NCI-H2029 treated with DMSO at 0.1 percent for 48 hours (cell line): ENCODE measurements around the gene LRP5.

Experiments
- DNase-seq: peaks from one replicate; lab custom pipeline; 2025; lab: John Stamatoyannopoulos, UW

The LRP5 gene

DNA sequence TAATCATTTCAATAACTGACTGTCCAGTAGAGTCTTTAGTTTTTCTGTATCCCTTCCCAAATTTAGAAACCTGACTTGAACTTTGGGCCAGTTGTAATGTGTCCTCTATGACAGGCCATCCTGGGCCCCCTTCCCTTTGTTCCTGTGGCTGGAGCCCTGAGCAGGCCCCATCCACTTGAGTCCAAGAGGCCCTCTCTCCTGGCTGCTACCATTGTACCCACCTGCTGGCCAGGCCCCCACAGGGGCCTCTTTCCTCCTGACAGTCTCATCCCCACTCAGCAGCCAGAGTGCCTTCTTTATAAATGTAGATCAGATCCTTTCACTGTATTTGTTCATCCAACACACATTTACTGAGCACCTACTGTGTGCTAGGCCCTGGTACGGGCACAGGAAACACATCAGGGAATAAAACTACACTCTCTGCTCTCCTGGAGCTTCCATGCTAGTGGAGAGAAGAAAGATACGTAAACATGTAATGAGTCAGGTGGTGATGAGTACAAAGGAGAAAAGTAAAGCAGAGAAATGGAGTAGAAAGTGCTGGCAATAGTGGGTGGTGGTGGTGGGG lies 2.7 kb upstream of the LRP5 start:
- DNase-seq, result no peak

DNA sequence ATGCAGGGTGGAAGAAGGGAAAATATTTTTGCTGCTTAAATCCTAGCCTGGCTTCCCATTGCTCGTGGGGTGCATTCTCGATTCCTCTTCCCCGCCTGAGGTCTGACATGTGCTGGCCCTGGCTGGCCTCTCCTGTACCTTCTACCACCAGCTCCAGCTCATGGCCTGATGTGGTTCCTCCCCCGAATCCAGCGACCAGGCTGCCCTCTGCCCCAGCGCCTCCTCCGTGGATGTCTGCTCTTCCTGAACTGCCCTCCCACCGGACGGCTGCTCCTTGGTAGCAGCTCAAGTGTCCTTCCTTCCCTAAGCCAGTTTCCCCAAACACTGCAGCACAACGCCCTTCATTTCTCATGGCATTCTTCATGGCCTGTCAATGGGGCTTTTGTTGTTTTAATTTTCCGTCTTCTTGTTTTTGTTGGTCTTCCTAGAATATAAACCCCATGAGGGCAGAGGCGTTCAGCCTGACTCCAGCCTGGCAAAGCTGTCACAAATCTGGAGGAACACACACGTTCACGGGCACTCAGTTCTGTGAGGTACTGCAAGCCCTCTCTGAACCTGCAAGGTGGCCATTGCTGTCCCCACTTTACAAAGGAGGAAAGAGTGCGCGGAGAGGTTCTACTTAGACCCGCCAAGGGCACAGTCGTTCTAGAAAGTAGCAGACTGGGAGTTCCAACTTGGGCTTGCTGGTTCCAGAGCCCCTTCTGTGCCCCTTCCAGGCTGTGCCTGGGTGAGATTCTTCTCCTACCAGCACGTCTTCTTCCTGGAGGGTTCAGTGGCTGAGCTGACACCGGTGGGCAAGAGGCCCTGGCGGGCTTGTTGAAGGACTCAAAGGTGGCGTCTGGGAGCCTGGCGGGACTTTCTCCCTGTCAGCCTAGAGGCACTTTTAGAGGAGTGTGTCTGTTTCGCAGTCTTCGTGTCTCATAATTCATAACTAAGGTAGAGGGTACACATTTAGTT lies 953 bp upstream of the LRP5 start:
- DNase-seq, result no peak

DNA sequence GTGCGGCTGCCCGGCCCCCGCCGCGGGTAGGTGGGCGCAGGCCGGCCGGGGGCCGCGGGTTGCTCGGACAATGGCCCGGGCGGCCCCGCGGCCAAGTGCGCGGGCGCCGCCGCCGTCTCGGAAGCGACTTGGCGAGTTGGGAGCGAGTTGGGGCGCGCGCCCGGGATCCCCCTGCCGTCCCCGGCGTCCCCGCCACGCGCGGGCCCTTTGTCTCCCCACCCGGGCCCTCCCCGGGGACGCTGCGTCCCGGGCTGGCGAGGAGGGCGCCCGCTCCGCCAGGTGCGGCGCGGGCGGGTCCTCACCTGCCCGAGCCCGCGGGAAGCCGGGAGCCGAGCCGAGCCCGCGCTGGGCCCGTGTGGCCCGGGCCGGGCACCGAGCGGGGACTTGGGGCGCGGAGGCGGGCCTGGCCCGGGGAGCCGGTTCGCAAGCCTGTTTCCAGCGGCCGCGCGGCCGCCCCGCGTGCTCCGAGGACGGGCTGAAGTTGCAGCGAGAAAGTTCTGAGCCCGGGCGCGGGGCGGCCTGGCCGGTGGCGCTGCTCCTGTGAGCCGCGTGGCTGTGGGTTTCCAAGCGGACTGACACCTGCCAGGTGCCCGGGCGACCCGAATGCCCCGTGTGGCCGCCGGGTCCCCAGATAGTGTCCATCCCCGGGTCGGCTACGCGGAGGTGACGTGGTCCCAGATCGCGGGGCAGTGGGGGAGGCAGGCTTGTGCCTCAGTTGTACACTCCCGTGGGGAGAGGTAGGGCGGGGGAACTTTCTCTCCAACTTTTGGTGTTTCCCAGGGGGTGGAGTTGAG lies 586 bp downstream of the LRP5 start:
- no peak for DNase-seq

DNA sequence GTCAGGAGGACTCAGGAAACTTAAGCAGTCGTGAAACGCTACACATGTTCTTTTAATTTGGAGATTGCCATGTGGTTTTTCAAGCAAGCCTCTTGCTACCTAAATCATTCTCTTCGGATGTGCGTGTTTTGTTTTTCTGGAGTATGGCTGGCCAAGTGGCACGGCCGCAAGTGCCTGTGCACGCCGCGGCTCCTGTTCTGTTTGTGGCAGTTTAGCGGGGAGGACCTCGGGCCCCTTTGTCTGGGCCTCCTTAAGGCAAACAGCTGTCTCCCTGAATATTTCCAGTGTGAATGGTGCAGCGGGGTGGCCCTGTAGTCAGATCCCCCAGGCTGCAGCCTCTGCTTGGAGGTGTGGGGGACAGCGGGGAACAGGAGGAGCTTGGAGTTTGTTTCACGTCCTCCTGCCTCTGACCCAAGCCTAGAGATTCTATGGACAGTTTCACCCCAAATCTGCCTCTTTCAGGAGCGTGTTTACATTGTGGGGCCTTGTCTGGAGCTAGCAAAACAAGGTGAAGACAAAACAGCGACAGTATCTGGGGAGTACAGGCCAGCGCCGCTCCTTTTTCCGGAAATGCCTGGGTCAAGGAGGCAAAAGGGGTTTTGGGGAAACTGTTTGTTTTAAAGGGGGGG lies 1.3 kb downstream of the LRP5 start:
- DNase-seq, result peak; percentile 22

DNA sequence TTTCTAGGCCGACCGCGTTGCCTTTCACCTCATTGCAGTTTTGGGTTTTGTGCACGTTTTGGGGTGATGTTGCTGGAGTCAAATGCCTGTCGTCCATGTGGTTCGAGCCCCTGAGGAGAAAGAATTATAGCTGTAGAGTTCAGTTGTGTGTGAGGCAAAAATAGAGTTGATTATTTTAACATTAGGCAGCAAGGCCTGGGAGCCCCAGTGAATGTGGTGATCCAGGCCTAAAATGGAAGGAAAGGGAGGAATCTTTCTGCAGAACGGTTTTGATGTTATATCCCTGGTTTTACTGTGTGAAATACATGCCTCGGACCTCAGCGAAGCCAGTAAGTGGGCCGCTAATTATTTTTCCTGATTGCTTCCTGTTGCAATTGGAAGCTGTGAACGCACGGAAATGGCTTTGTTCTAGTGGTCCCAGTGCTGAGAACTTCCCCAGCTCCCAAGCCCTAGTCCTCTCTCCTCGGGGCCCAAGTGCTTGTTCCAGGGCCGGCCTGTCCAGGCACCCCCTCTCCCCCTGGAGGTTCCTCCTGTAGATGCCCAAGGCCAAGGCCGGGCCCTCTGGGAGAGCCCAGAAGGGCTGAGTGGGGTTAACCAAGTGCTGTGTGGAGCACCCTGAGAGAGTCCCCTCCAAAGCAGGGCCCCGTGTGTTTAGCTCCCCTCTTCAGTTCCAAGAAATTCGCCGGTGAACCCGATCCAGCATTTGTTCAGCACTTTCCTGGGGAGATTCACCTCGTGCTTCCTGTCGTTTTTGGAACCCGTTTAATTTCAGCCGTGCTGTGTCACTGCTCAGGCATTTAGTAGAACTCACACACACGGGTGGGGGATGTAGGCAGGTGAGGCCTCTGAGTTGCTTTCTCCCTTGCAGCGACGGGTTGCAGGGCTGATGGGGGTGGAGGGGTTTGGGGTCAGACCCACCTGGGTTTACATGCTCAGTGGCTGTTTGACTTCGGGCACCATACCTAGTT lies 2.1 kb downstream of the LRP5 start:
- peak; percentile 54 for DNase-seq

DNA sequence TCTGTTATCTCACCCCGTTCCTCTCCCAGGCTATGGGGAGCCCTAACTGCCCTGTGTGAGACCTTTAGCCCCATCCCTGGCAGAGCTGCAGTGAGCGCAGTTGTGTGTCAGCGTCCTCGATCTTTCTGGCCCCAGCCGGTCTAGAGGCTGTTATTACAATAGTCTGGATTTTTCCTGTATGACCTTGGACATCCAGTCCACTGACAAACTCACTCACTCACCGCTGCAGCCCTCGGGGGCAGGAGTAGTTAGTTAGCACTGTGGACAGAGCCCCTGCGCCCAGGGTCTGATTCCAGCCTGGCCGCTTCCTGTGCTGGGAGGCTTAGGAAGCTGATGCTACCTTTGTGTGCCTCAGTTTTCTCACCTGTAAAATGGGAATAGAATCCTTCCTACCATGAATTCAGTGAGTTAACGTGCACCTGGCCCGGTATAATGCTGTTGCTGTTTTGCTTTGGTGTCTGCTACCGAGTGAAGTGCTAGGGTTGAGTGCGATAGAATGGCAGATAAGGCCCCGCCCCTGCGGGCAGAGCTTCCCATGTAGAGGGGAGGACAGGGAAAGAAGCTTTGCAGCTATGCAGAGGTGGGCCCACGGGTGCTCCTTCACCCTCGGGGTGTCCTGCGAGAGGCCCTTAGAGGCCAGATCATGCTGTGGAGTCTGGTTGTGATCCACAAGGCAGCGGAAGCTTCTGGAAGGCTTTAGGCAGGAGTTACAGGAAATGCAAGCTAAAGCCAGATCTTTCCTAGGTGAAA lies 3.0 kb downstream of the LRP5 start:
- DNase-seq, result no peak

DNA sequence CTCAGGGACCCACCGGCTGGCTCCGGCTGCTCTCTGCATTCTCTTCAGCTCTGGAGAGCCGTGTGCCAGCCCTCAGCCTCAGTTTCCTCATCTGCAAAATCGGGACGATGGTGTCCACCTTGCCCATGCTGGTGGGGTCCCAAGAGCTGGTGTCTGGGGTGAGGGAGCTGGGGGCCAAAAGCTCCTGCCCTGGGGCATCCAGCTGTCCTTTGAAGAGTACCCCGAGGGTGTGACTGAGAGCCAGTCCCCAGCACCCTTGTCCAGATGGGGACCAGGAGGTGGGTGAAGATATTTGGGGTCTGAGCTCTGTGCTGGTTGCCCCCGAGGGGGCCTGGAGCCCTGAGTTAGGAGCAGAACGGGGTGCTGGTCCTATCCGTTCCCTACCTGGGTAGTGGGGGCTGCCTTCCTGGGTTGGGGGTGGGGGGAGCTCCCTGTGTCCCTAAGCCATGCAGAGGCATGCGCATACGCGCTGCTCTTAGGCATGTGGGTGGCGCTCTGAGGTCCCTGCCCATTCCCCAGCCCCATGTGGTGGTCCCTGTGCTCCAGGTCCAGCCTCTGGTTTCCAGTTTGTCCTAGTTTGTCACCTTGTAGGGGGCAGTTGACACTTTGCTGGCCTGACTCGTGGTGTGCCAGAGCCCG lies 4.9 kb downstream of the LRP5 start:
- DNase-seq, result no peak

DNA sequence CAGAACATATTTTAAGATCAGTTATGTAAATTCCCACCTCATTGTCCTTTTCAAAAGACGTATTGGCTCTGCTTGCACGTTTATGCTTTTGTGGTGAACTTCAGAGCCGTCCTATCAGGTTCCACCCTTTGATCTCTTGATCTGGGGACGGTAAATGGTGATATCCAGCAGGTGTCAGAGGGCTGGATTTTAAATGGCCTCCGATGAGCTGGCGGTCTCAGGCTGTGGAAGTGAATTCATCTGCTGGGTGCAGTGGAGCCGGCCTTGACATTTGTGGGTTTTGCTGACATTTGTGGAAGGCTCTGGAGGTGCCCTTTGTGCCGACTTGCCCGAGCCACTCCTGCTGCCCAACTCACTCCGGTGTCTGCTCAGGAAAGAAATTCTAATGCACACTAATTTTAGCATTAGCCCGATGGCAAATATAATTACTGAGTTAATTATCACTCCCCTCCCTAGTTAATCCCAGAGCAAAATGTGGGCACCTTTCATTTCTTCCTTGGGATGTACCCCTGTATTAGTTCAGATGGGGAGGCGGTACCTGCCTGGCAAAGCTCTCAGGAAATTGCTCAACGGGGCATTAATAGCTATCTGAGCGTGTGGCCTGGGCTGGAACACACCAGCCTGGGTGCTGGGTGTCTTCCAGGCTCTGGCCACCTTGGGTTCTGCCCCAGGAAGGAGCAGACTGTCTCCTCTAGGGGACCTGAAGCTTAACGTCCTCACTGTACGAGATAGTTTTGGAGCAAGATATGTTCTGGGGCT lies 9.1 kb downstream of the LRP5 start:
- no peak for DNase-seq

DNA sequence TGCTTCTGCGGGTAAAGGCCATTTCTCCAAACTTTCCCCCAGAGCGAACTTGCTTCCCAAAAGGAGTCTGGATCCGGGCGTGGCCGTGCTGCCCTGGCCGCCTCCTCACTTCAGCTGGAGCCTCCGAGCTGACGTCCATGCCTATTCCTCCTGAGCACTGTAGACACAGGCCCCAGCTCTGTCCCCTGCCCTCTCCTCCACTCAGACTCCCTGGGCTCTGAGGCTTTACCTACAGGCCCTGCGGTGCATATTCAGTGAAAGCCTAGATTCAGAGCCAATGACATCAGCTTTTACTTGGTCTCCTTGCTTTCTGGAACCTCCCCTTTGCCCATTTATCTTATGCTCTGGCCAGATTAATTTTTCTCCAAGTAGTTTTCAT lies 9.7 kb downstream of the LRP5 start:
- no peak for DNase-seq

DNA sequence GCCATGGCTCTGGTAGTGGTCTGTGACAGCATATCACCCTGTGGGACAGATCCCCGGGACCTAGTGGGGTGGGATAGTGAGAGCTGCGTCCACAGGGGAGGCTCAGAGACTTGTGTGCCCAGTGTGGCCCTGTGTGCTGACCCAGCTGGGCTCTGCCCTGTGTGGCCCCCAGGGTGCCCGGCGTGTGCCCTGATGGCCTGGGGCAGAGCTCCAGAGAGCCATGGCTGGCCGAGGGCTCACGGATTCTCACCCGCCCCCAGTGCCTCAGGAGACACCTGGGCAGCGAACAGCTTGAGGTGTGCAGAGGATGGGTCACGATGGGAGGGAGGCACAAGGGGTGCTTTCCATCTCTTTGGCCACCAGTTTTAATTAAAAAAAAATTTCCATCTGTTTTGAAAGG lies 11.8 kb downstream of the LRP5 start:
- no peak for DNase-seq

DNA sequence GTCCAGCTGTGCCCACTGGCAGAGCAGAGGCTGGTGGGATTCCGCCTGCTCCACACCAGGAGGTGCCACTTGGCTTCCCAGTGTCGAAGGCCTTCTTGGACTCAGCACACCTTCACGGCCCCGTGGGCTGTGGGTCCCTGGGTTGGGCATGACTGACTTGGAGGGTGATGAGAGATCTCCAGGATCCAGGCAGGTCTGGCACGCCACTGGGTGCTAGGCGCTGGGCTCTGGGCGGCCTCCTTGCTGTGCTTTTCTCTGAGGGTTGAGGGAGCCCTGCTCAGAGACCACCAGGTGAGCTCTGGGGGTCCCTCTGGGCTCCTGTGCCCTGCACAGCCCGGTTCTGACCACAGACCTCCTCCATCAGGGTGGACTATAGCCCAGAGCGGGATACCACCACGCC lies 12.3 kb downstream of the LRP5 start:
- DNase-seq, result no peak

DNA sequence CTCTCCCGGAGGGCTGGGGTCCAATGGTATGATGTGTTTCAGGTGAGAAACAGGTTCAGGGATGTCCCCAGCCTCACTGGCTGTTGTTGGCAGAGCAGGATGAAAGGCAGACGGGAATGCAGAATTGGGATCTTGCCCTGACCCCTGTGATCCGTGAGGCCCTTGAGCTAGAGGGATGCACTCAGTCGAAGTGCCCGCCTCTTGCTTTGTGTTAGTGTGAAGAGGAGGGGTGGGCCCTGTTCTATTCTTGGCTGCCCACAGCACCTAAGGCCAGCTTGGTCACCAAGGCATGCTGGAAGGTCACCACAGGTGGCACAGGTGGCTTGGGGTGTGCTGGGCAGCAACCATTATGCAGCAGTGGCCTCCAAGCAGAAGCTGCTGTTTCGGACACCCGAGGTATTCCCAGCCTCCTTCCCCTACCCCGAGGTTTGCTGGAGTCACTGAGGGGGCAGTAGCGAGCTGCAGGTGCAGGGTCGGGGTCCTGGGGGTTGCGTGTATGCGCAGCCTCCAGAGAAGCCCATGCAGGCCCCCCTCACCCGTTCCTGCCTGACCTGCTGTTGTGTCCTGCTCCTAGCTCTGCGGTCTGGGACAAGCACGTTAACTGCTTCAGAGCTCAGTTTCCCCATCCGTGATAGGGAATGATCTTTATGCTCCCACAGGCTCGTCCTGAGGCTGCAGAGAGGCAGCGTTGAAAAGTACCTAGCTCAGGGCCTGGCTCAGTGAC lies 13.0 kb downstream of the LRP5 start:
- DNase-seq, result no peak

DNA sequence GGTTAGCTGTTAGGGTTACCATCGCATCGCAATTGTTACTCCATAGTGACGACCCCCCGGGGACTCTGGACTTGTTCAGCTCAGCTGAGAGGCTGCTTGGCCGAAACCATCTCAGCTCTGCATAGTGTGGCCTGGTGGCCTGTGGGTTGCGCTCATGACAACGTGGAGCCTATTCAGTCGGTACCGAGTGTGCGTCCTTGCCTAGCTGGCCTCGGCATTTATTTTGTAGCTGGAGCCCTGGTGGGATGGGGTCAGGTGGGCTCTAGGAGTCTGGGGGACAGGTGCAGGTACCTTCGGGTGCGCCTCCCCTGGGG lies 13.5 kb downstream of the LRP5 start:
- DNase-seq, result no peak

DNA sequence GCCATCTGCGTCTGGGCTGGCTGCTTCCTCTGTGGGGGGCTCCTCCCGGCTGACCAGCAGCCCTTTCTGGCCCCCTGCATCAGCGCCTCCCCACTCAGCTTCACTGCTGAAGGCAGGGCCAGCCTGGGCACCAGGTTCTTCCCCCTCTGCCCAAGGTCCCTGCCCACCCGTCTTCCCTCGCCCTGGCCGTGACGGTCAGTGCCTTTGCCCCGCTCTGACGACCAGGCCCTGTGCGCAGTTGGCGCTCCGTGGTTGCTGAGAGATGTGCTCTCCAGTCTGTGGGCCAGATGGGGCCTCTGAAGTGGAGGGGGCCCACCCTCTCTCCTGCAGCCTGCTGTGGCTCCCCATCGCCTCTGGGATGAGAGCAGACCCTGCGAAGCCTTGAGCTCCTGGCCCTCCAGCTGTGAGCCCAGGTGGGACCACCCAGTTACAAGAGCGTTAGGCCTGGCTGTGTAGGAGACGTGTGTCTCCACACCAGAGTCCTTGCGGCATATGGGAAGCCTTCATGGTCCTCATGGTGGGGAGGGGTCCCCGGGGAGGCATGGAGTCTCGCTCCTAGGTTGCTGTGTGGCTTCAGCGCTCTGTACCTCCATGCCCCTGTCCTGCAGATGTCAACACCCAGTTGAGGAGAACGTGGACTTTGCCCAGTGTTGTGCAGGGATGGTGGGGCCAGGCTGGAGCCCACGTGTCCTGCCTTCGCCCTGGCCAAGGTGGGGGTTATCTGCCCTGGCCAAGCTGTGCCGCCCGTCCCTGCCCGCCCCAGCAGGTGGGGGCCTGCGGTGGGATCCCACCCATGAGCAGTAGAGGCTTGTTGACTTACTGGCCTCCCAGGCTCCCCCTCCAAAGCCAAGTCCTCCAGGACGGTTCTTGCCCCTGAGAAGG lies 14.2 kb downstream of the LRP5 start:
- no peak for DNase-seq

DNA sequence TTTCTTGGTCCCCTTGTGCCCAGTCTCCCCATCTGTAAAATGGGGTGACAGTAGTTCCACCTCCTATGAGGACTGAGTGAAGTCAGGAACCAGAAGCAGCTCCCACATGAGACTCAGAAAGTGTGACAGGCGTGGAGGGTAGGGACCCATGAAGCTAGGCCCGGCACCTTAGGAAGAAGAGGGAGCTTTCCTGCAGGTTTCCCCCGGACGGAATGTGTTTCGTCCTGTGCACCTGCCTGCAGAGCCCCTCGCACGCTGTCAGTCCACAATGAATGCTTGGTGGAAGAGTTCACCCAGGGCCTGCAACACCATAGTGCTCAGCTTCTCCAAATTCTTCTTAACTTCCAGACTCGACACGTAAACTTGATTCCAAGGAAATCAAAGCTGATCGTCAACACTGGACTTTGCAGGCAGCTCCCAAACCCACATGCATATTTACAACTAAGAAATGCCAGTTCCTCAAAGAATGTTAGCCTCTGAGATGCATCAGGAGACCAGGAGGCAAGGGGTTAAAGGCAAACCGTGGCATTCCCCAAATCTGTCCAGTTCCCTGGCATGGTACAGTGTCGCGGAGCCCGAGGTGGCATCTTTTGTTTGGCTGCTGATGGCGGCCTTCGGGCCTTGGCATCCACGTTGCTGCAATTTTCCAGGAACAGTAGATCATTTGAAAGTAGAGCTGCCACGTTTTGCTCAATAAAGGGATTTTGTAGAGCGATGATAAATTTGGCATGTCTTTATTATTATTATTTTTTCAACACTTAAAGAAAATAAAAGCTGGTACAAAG lies 15.4 kb downstream of the LRP5 start:
- no peak for DNase-seq

DNA sequence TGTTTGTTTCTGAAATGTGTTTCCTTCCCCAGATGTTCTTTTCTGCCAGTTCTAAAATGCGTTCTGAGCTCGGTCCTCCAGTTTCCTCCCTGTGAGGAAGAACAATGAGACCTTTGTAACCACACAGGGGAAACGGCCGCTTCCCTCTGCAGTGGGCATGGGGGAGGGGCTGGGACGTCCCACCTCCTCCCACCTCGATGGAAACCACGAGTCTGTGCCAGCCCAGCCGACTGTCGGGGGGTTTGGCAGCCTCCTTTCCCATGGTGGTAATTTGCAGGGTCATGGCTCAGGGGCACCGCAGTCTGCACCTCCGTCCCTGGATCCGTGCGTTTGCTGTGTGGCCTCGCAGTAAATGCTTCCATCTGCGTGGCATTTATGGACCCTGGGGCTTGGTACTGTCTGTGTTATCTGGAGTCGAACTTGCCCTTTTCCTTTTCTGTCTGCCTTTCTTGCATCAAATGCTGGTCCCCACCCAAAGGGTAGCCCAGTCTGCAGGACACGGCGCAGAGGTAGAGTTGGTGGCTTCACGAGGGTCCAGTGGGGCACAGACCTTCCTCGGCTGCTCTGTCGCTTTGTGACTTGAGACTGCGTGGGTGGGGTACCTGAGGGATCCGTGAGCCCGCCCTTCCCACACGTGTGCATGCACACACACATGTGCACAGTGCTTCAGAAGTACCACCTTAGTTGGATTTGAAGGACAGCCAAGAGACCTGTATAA lies 16.1 kb downstream of the LRP5 start:
- DNase-seq, result no peak
